GM21515 (cell line): ENCODE data around the gene MCCD1.
"Not testable (repeated sequence)": the region's sequence is repeated elsewhere in the genome, so short reads cannot be mapped to it uniquely, and the experiment has no call there.

ENCODE experiments used
- ATAC-seq: cut with Tn5 transposase; IDR thresholded peaks from one replicate; pipeline ENCODE4 v1.9.1; 2021; ENCODE audit not compliant: unreplicated experiment

MCCD1 gene

GRCh38 chr6:31528821-31529328, at the start of gene MCCD1:
Gene MCCD1 (plus strand): TSS chr6:31528962. CDS start chr6:31529015, 53 bp downstream.
- ATAC-seq = no peak

- ATAC-seq = no peak
Observed at GRCh38 chr6:31479151-31479932, 49.4 kb upstream of the MCCD1 start.

GRCh38 chr6:31479933-31480535, 48.7 kb upstream of the MCCD1 start:
- no peak for ATAC-seq

GRCh38 chr6:31480574-31480973, 48.2 kb upstream of the MCCD1 start:
- ATAC-seq = no peak

- ATAC-seq = no peak
Observed at GRCh38 chr6:31483392-31483791, 45.4 kb upstream of the MCCD1 start.

- no peak for ATAC-seq
Observed at GRCh38 chr6:31485055-31485454, 43.7 kb upstream of the MCCD1 start.

GRCh38 chr6:31486065-31486837, 42.5 kb upstream of the MCCD1 start:
- not testable (repeated sequence) for ATAC-seq

- ATAC-seq = not testable (repeated sequence)
Observed at GRCh38 chr6:31487674-31488073, 41.1 kb upstream of the MCCD1 start.

- ATAC-seq = no peak
Observed at GRCh38 chr6:31489086-31489485, 39.7 kb upstream of the MCCD1 start.

- ATAC-seq = no peak
Observed at GRCh38 chr6:31490115-31490873, 38.5 kb upstream of the MCCD1 start.

- not testable (repeated sequence) for ATAC-seq
Observed at GRCh38 chr6:31493550-31493874, 35.2 kb upstream of the MCCD1 start.

- ATAC-seq = peak; percentile 41
Observed at GRCh38 chr6:31493875-31494694, 34.7 kb upstream of the MCCD1 start.

GRCh38 chr6:31495580-31495979, 33.2 kb upstream of the MCCD1 start:
- no peak for ATAC-seq

- ATAC-seq = not testable (repeated sequence)
Observed at GRCh38 chr6:31496826-31497225, 31.9 kb upstream of the MCCD1 start.

GRCh38 chr6:31497531-31498476, 31.0 kb upstream of the MCCD1 start, which contains the start of gene MICB:
Gene MICB (plus strand): TSS chr6:31498145. CDS start chr6:31498194, 49 bp downstream.
- ATAC-seq = peak; percentile 42

- ATAC-seq = no peak
Observed at GRCh38 chr6:31498748-31499147, 30.0 kb upstream of the MCCD1 start.

GRCh38 chr6:31499648-31500047, 29.1 kb upstream of the MCCD1 start:
- ATAC-seq = not testable (repeated sequence)

GRCh38 chr6:31502586-31502985, 26.2 kb upstream of the MCCD1 start:
- ATAC-seq = no peak

- not testable (repeated sequence) for ATAC-seq
Observed at GRCh38 chr6:31509036-31509435, 19.7 kb upstream of the MCCD1 start.
